Subcutaneous adipose tissue (tissue), 4 donors: ENCODE results near the gene FAM53B. TPM values are rescaled to one million over a fixed set of nuclear protein-coding genes. Genes with fewer than 3 reads are reported as not detected.

Source experiments
- CTCF ChIP-seq: fragments of 450-650 bp; IDR thresholded peaks from one replicate; pipeline ENCODE4 v1.5.1; 2016; ENCODE audit warnings: low read depth, mild to moderate bottlenecking, control low read depth, antibody characterized with exemption, moderate library complexity
- total RNA-seq, 4 donors: library from RNA; depleted of rRNA; stranded (reverse); fragments of >200 nt; gene quantifications; one replicate each; pipeline ENCODE4 v1.1.0, GENCODE V29; 2016

Gene FAM53B
- total RNA-seq, 4 donors from 2014 or later: 13.5 to 39.2 (median 29.5) TPM

GRCh38 chr10:124724279-124725027 is 19.7 kb downstream of the FAM53B start:
- TF ChIP-seq CTCF: no peak

GRCh38 chr10:124723826-124724225 is 20.4 kb downstream of the FAM53B start:
- no peak for TF ChIP-seq CTCF

GRCh38 chr10:124722798-124723783 is 21.1 kb downstream of the FAM53B start:
- TF ChIP-seq CTCF: no peak

GRCh38 chr10:124721330-124722045 is 22.7 kb downstream of the FAM53B start:
- TF ChIP-seq CTCF: no peak

- TF ChIP-seq CTCF: no peak
These were observed 24.8 kb downstream of the FAM53B start for GRCh38 chr10:124719213-124719851.

- TF ChIP-seq CTCF: no peak
These were observed 26.1 kb downstream of the FAM53B start for GRCh38 chr10:124717911-124718741.
